Measurements from ENCODE around the gene P2RX6.
"Not testable (repeated sequence)": the region's sequence is repeated elsewhere in the genome, so short reads cannot be mapped to it uniquely, and the experiment has no call there.

P2RX6 gene

DNA sequence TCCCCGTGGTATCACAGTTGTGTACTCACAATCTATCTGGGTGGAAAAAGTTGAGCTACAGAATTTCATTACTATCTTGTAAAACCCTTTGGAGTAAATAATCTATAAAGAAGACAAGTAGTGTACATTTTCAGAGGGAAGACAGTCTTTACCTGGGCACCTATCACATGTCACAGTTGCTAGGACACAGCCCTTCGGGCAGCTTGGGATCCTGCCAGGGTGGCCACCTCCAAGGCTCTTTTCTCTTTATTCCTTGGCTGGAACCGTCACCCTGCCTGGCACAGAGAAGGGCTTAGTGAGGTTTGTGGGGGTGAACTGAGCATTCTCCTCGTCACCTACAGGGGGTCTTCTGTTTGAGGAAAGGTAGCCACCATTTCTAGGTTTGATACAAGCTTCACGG is 54.4 kb downstream of the P2RX6 start:
- no peak overlapping the region for H3K4me3 ChIP-seq (ENCODE audit: low read depth, low read length)
- TF ChIP-seq, protein P1, sequence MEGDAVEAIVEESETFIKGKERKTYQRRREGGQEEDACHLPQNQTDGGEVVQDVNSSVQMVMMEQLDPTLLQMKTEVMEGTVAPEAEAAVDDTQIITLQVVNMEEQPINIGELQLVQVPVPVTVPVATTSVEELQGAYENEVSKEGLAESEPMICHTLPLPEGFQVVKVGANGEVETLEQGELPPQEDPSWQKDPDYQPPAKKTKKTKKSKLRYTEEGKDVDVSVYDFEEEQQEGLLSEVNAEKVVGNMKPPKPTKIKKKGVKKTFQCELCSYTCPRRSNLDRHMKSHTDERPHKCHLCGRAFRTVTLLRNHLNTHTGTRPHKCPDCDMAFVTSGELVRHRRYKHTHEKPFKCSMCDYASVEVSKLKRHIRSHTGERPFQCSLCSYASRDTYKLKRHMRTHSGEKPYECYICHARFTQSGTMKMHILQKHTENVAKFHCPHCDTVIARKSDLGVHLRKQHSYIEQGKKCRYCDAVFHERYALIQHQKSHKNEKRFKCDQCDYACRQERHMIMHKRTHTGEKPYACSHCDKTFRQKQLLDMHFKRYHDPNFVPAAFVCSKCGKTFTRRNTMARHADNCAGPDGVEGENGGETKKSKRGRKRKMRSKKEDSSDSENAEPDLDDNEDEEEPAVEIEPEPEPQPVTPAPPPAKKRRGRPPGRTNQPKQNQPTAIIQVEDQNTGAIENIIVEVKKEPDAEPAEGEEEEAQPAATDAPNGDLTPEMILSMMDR (IDR thresholded peaks at IDR 0.05; ENCODE audit: low read depth, low read length) = no peak

DNA sequence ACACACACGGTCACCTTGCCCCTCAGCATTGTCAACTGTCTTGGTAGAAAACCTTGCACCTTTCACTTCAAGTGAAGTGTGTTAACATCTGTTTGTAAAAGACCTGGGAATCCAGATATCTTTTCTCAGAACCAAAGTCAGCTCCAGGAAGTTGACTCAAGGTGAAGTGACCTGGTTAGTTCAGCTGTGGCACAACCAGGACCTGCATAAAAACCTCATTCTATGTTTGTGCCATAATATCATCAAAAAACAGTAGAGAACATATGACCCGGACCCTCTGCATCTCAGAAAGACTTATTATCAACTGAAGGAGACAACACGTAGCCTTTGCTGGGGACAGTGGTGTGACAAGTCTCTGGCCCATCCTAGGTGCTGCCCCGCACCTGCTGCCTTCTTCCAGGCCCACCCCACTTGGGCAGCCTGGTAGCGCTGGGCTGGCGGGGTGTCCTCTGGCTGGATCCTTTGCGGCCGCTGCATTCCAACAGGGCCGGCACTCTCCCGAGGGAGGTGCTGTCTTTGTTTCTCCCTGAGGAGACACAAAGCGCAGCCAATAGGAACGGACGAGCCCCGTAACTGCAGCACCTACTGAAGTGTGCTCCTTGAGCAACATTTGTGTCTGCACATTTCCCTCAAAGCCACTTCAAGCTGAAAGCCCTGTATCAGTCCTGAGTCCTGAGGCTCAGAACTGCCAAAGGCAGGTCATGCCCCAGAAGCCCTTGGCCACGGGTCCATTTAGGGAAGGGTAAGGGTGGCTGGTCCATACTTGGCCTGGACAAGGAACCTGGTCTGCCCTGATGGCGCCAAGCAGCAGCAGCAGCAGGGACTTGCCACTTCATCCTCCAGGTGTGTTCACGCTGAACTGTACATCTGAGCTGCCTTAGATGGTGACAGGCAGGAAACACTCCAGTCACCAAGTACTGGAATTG is 56.0 kb downstream of the P2RX6 start:
- TF ChIP-seq, protein P1 (IDR thresholded peaks at IDR 0.05; ENCODE audit: low read depth, low read length) = no peak
- no peak overlapping the region for H3K4me3 ChIP-seq (ENCODE audit: low read depth, low read length)

DNA sequence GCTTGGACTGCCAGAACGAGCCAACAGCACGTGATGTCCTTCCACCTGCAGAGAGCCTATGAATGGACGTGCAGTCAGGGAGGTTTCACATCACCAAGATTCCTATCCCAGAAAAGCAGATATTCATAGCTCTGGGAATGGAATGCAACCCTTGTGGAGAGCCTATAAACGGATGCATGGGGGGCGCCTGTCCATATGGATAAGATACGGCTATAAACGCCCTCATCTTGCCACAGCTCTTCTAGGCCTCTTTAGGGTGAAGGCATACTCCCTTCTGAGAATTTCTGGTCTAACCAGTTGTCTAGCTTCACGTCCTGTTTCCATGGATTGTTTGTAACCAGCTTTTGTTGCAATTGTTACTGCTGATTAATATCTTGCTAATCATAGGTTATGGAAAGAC is 56.8 kb downstream of the P2RX6 start:
- H3K4me3 ChIP-seq (ENCODE audit: low read depth, low read length) = not testable (repeated sequence)

DNA sequence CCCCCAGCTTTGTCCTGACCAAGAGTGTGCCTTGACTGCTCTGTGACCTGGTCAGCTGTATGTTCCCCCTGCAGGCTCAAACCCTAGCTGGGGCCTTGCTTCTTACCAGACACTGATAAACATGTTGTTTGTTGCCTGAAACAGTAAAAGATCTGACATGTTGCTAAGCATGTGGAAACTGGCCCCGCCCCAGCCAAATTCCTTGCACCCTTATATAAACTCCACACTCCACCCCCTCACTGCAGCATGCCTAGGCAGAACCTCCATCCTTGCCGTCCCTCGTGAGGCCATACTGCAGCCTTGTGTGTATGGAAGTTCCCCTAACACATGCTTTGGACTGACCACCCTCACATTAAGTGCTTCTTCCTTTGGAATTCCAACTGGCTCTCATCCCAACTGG is 58.1 kb downstream of the P2RX6 start:
- no peak overlapping the region for H3K4me3 ChIP-seq (ENCODE audit: low read depth, low read length)
- TF ChIP-seq, protein P1 (IDR thresholded peaks at IDR 0.05; ENCODE audit: low read depth, low read length) = no peak

DNA sequence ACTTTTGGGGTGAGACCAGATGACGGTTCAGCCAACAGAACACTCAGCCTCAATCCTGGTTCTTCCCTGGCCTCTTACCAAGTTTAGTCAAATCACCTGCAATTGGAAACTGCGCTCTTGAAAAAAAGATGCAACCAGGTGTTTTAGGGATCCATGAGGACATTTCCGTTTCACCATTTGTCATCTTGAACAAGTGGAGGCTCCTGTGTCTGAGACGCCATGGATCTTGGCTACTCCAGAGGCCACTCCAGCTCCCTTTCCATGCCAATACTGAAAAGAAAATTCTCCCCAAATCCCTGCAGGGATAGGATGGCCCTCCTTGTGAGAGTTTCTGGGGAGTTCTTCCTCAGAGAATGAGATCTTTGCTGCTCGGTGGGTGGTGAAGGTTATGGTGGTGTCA is 58.5 kb downstream of the P2RX6 start:
- no peak overlapping the region for H3K4me3 ChIP-seq (ENCODE audit: low read depth, low read length)
- TF ChIP-seq, protein P1 (IDR thresholded peaks at IDR 0.05; ENCODE audit: low read depth, low read length) = no peak

DNA sequence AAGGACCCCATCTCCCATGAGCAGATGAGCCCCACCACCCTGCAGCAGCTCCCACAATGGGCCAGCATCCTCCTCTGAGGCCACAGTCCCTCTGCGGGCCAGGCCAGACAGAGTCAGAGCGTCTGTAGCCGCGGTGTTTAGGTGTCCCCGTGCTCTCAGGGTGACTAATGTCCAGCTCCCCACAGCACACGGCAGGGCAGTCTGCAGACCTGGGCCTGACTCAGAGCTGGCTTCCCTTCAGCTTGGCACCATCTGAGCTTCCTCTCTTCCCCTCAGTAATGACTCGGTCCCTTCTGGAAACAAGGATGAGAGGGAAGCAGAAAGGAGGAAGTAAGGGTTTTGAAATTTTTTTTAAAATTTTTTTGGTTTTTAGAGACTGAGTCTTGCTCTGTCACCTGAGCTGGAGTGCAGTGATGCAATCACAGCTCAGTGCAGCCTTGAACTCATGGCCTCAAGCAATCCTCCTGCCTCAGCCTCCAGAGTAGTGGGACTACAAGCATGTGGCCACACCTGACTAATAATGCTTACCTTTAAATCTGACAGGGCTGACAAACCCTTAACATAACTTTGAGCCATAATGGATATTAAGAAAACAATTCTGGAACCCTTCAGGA is 59.2 kb downstream of the P2RX6 start:
- no peak overlapping the region for H3K4me3 ChIP-seq (ENCODE audit: low read depth, low read length)
- TF ChIP-seq, protein P1 (IDR thresholded peaks at IDR 0.05; ENCODE audit: low read depth, low read length) = no peak

DNA sequence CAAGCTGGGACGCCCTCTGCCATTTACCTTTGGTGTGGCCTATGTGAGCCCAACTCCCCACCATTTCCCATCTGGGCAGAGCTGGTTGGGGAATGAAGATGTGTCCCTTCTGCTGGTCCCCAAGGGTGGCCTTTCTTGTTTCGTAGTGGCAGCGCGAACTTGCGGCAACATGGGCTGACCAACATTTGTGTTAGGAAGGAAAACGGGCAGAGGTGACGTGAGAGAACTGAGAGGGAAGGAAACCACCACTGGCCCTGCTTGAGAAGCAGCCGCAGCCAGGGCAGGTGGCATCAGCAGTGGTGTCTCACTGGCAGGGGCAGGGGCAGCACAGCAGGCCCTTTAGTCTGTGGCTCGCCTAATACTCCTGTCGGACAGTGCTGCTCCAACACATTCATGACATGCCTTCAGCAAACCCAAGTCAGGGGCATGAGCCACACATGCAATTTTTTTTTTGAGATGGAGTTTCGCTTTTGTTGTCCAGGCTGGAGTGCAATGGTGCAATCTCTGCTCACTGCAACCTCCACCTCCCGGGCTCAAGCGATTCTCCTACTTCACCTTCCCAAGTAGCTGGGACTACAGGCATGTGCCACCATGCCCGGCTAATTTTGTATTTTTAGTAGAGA is 60.7 kb downstream of the P2RX6 start:
- H3K4me3 ChIP-seq (ENCODE audit: low read depth, low read length) = no peak overlapping the region
- TF ChIP-seq, protein P1 (IDR thresholded peaks at IDR 0.05; ENCODE audit: low read depth, low read length) = no peak

Measured in WI38 (cell line).